Nephron (organoid): ENCODE measurements around the gene CUBN.

ENCODE experiments used
- H3K27ac Mint-ChIP-seq, 3 experiments: 2 replicates each; pipeline ENCODE4 v1.8.0; 2020; ENCODE audit warnings: mixed read lengths in 3 of 3, mild to moderate bottlenecking in 2 of 3, moderate library complexity in 1 of 3
- H3K27me3 Mint-ChIP-seq: 2 replicates; pipeline ENCODE4 v1.8.0; 2021; ENCODE audit warnings: low read depth, mild to moderate bottlenecking, moderate library complexity, mixed read lengths
- H3K36me3 Mint-ChIP-seq: 2 replicates; pipeline ENCODE4 v1.8.0; 2020; ENCODE audit warnings: low read depth, mixed read lengths
- H3K4me1 Mint-ChIP-seq: 2 replicates; pipeline ENCODE4 v1.8.0; 2020; ENCODE audit warnings: mixed read lengths
- H3K4me3 Mint-ChIP-seq, 3 experiments: 2 replicates each; pipeline ENCODE4 v1.8.0; 2020; ENCODE audit warnings: mild to moderate bottlenecking in 3 of 3, mixed read lengths in 3 of 3, moderate library complexity in 2 of 3
- H3K9me3 Mint-ChIP-seq: 2 replicates; pipeline ENCODE4 v1.8.0; 2020; ENCODE audit warnings: mixed read lengths
- TF ChIP-seq, protein P1 (sequence below), 3 experiments: fragments of 200-600 bp; sonication (generic); IDR thresholded peaks; one replicate each; pipeline ENCODE4 v1.5.0; 2021; ENCODE audit warnings: antibody characterized with exemption in 3 of 3; ENCODE audit not compliant: unreplicated experiment in 3 of 3

The CUBN gene

DNA sequence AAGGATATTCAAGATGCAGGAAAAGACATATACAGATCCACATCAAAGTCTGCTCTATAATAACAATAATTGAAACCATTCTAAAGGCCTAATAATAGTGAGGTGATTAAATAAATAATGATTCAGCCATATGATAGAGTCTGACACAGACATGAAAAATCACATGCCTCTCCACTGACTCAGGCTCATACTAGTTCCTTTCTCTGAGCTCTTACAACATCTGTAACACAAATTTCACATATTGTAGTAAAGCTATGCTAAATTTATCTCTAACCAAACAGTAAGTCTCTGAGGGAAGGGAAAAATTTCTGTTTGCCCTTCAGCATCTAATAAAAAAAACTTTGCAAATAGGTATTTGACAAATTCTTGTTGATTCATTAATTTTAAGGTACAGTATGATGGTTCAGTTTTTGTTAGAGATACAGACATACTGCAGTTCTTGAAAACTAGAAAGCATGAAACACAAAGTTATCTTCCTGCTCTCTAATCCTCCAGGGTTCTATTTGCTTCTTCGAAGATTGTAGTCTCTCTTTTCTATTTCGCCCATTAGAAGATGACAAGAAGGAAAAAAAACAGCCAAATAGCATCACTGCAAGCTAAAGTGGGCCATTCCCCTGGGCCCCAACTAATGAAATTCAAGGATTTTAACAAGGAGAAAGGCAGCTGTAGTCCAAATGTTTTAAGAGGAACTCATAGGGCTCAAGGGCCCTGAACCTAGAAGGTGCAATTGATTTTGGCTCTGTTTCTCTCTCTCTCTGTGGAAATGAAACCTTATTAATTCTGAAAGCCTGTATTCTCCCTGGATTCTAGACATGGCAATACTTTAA lies 53.9 kb downstream of the CUBN start:
- Mint-ChIP-seq H3K4me1 (peaks cover 13% of the 10 kb centered on the region), H3K4me3 (no peak overlapping the region), H3K27me3 (no peaks in the 10 kb centered on the region), H3K27ac (peak overlapping the region; percentile 42 to 78 (median 62)), H3K36me3 (peaks cover 2% of the 10 kb centered on the region), H3K9me3 (no peaks in the 10 kb centered on the region)
- TF ChIP-seq, protein P1, sequence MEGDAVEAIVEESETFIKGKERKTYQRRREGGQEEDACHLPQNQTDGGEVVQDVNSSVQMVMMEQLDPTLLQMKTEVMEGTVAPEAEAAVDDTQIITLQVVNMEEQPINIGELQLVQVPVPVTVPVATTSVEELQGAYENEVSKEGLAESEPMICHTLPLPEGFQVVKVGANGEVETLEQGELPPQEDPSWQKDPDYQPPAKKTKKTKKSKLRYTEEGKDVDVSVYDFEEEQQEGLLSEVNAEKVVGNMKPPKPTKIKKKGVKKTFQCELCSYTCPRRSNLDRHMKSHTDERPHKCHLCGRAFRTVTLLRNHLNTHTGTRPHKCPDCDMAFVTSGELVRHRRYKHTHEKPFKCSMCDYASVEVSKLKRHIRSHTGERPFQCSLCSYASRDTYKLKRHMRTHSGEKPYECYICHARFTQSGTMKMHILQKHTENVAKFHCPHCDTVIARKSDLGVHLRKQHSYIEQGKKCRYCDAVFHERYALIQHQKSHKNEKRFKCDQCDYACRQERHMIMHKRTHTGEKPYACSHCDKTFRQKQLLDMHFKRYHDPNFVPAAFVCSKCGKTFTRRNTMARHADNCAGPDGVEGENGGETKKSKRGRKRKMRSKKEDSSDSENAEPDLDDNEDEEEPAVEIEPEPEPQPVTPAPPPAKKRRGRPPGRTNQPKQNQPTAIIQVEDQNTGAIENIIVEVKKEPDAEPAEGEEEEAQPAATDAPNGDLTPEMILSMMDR (IDR thresholded peaks at IDR 0.05; ENCODE audit: unreplicated experiment in 3 of 3) = no peak

- TF ChIP-seq, protein P1 (IDR thresholded peaks at IDR 0.05; ENCODE audit: unreplicated experiment in 3 of 3) = no peak
- no peak overlapping the region for H3K4me3 Mint-ChIP-seq
- H3K27ac Mint-ChIP-seq = no peak overlapping the region
- H3K9me3 Mint-ChIP-seq = no peaks in the 10 kb centered on the region
- H3K36me3 Mint-ChIP-seq = peaks cover 4% of the 10 kb centered on the region
- peaks cover 13% of the 10 kb centered on the region for H3K4me1 Mint-ChIP-seq
- H3K27me3 Mint-ChIP-seq = no peaks in the 10 kb centered on the region
Observed at GRCh38 chr10:17074541-17074847, 55.1 kb downstream of the CUBN start.

DNA sequence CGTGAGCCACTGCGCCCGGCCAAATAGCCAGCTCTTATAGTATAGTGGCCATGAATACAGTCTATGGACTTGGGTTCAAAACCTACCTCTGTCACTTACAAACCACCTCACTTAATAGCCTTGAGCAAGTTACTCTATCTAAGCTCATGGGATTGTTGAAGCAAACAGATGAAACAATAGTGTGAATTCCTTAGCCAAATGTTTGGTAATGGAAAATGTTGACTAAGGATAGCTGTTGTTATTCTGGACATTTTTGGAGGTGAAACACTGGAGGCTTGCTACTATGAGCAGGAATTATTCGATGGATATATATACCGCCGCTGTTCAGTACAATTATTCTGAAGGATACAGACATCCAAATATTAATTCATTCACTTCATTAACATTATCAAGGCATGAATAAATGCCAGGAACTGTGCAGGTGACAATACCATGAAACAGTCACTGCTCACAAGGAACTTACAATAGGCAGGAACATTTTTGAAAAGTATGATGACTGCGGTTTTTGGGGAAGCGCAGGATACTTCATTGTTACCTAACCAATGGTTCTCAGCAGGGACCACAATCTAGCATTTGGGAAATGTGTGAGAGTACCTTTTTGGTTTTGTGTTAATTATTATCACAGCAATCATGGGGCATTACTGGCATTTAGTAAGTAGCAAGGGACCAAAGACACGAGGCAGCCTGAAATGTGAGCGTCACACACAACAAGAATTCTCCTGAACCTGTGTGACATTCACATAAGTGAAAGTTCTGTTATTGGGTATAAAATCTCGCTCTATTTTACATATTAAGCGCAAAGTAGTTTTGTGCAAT lies 55.7 kb downstream of the CUBN start:
- Mint-ChIP-seq H3K4me3 (no peak overlapping the region), H3K4me1 (peaks cover 13% of the 10 kb centered on the region), H3K9me3 (no peaks in the 10 kb centered on the region), H3K27ac (no peak overlapping the region), H3K27me3 (no peaks in the 10 kb centered on the region), H3K36me3 (peaks cover 4% of the 10 kb centered on the region)
- TF ChIP-seq, protein P1 (IDR thresholded peaks at IDR 0.05; ENCODE audit: unreplicated experiment in 3 of 3) = no peak

- TF ChIP-seq, protein P1 (IDR thresholded peaks at IDR 0.05; ENCODE audit: unreplicated experiment in 3 of 3) = no peak
- H3K36me3 Mint-ChIP-seq = peaks cover 4% of the 10 kb centered on the region
- H3K4me3 Mint-ChIP-seq = no peak overlapping the region
- H3K27ac Mint-ChIP-seq = no peak overlapping the region
- H3K4me1 Mint-ChIP-seq = peaks cover 32% of the 10 kb centered on the region
- no peaks in the 10 kb centered on the region for H3K27me3 Mint-ChIP-seq
- H3K9me3 Mint-ChIP-seq = no peaks in the 10 kb centered on the region
Observed at GRCh38 chr10:17068953-17069352, 60.7 kb downstream of the CUBN start.

DNA sequence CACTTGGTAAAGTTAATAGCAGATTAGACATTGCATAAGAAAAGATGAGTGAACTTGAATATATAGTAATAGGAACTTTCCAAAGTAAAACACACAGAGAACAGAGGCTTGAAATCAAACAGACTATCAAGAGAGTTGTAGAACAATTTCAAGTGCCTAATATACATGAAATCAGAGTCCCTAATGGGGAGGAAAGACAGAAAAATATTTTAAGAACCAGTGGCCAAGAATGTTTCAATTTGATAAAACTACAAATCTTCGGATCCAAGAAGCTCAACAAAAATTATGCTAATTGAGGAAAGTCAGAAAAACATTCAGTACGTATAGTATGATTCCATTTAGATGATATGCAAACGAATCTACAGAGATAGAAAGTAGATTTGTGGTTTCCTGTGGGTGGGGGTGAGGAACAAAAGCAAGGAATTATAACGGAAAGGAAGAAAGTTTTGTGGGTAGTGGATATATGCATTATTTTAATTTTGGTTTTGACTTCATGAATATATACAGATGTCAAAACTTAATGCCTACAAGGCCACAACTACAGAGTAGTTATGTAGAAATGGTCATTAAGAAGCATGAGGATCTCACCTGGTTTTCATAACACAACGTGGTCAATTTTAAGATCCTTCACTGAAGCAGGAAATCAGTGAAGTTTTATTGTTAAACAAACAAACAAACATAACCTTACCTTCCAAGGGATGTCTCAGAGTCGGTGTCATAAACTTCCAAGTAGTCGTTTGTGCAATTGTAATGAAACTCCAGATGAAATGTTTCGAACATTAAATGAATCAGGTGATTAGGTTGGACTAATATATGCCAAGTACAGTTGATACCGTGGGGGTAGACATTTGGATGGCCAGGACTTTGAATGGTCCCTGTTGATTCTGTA lies 62.0 kb downstream of the CUBN start:
- Mint-ChIP-seq H3K27ac (peak overlapping the region in 2 of 3 experiments; percentile 61 to 80), H3K4me1 (peaks cover 45% of the 10 kb centered on the region), H3K36me3 (peaks cover 4% of the 10 kb centered on the region), H3K4me3 (no peak overlapping the region), H3K9me3 (no peaks in the 10 kb centered on the region), H3K27me3 (no peaks in the 10 kb centered on the region)
- TF ChIP-seq, protein P1 (IDR thresholded peaks at IDR 0.05; ENCODE audit: unreplicated experiment in 3 of 3) = no peak
